ENCODE measurements around the gene SBNO2.
"Not testable (repeated sequence)": the region's sequence is repeated elsewhere in the genome, so short reads cannot be mapped to it uniquely, and the experiment has no call there.

Gene SBNO2

DNA sequence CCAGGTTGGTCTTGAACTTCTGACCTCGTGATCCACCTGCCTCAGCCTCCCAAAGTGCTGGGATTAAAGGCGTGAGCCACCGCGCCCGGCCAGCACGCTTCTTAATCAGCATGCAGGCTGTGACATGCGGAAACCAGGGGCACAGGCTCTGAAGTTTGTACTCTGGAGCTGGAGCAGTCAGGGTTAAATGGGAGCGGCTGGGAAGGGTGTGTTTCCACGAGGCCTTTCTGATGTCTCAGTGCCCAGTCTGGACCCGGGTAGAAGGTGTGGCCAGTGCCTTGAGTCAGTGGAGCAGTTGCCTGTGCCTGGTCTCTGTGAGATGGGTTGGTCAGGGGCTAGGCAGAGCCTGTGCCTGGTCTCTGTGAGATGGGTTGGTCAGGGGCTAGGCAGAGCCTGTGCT, 34.8 kb upstream of the SBNO2 start:
- DNase-seq = not testable (repeated sequence)

DNA sequence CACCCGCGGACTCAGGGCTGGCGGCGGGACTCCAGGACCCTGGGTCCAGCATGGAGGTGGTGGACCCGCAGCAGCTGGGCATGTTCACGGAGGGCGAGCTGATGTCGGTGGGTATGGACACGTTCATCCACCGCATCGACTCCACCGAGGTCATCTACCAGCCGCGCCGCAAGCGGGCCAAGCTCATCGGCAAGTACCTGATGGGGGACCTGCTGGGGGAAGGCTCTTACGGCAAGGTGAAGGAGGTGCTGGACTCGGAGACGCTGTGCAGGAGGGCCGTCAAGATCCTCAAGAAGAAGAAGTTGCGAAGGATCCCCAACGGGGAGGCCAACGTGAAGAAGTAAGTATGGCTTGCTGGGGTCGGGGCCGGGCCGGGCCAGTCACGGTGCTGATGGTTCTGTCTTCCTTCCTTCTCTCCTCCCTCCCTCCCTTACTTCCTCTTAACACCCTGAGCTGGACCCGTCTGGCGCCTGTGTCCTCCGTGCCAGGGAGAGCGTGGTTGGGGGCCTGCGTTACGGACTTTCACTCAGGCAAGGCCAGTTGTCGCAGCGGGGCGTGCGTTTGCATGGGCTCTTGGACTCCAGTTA, 32.9 kb upstream of the SBNO2 start:
- DNase-seq = no peak

GRCh38 chr19:1206150-1206863, 32.2 kb upstream of the SBNO2 start:
- DNase-seq = no peak

- peak; percentile 82 for DNase-seq
Measured at GRCh38 chr19:1205114-1206099, 31.3 kb upstream of the SBNO2 start, which contains the start of gene STK11. Gene STK11 (plus strand): TSS chr19:1205778. CDS start chr19:1206914, 1,136 bp downstream.

- DNase-seq = not testable (repeated sequence)
Measured at GRCh38 chr19:1200614-1201013, 26.5 kb upstream of the SBNO2 start.

DNA sequence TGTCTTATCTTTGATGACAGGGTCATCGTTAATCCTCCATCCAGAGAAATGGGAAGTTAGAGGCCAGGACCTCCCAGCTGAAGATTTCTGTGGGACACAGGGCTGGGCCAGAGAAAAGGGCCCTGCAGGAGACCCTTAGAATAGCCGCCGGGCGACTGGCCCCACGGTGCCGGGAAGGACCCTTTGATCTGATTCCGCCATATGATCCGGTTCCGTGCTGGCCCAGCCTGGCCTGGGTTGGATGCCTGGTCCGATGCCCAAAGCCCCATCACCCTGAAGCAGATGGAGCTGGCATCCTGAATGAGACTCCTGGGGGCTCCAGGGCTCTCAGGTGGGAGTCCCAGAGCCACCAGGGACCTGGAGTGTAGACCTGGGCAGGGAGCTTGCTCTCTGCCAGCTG, 25.5 kb upstream of the SBNO2 start:
- no peak for DNase-seq

- no peak for DNase-seq
Measured at GRCh38 chr19:1189419-1189818, 15.4 kb upstream of the SBNO2 start.

DNA sequence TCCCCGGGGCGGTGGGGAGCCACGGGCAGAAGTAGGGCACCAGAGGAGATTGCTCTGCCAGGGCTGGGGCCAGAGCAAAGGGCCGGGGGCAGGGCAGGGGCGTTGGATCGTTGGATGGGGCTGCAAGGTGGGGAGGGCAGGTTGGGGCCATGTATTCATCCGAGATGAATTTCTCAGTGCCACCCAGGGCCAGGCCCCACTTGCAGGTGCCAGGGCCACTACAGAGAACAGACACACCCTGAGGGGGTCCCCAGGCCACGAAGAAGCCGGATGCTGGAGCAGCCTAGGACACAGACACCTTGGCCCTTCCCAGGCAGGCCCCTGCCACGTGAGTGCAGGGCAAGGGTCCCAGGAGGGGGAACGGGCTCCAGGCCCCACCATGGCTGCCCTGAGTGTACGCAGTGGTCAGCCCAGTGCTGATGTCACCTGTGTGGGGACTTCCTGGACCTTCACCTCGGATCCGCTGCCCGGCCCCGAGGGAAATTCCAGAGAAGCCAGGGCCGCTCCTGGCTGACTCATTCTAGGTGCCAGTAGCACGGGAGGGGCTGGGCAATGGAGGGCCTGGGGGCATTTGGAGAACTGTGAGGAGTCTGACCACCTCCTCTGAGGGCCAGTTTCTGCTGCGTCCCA, 9.6 kb upstream of the SBNO2 start:
- no peak for DNase-seq

- no peak for DNase-seq
Measured at GRCh38 chr19:1182727-1183126, 8.7 kb upstream of the SBNO2 start.

- no peak for DNase-seq
Measured at GRCh38 chr19:1182068-1182467, 8.0 kb upstream of the SBNO2 start.

GRCh38 chr19:1181606-1182005, 7.5 kb upstream of the SBNO2 start:
- peak; percentile 21 for DNase-seq

DNA sequence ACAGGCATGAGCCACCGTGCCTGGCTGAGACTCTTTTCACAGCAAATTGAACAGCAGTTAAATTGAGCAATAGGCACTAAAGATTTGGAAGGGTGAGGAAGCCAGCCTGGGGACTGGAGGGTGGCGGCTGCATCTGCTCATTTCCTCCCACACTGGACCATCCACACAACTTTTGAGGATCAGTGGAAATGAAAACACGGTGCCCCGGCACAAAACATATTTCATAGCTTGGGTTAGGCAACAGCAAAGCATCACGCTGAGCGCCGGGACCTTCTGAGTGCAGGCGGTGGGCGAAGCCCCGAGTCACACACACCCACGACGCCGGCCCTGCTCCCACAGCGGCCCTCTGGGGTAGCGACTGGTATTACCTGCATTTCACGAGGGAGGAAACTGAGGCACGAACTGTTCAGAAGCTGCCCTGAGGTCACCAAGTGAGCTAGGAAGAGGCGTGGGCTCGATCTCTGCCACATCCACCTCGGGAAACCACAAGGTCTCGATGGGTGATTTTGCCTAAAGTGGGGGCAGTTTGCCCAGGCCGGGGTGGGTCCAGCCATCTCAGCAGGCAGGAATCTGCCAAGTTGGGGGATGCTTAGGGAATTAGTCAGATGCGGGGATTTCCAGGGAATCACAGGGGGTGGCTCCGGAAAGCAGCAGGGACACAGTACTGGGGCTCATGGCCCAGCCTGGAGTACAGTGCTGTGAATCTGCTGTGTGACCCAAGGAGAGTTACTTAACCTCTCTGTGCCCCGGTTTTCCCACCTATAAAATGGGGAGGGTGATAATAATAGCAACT, 3.5 kb upstream of the SBNO2 start:
- DNase-seq = no peak

GRCh38 chr19:1173159-1173844, 766 bp downstream of the SBNO2 start:
- no peak for DNase-seq

GRCh38 chr19:1172353-1173158, 1.5 kb downstream of the SBNO2 start:
- peak; percentile 6 for DNase-seq

DNA sequence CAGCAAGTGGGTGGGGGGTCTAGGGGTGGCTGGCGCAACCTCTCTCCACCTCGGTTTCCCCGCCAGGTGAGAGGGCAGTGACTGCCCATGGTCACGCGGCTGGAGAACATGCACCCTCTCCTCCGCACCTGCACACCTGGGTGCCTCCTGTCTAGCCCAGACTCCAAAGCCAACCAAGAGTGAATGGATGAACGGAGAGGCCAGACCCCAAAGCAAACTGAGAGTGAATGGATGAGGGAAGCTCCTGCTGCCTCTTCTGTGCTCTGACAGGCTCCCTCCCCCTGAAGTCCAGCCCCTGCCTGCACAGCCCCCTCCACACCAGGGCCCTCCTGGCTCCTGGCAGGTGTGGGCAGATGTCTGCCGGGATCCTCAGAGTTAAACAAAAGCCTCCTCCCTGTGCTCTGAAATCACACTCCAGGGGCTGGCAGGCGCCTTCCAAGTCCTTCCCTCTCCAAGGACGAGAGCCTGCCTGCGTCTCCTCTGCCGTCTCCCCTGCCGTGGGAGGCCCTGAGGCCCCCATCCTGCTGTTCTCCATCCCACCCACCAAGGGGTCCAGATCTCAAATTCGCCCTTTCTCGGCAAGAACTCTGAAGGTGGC, 2.2 kb downstream of the SBNO2 start:
- DNase-seq = peak; percentile 33

- peak; percentile 33 for DNase-seq
Measured at GRCh38 chr19:1170938-1171754, 2.9 kb downstream of the SBNO2 start.

DNA sequence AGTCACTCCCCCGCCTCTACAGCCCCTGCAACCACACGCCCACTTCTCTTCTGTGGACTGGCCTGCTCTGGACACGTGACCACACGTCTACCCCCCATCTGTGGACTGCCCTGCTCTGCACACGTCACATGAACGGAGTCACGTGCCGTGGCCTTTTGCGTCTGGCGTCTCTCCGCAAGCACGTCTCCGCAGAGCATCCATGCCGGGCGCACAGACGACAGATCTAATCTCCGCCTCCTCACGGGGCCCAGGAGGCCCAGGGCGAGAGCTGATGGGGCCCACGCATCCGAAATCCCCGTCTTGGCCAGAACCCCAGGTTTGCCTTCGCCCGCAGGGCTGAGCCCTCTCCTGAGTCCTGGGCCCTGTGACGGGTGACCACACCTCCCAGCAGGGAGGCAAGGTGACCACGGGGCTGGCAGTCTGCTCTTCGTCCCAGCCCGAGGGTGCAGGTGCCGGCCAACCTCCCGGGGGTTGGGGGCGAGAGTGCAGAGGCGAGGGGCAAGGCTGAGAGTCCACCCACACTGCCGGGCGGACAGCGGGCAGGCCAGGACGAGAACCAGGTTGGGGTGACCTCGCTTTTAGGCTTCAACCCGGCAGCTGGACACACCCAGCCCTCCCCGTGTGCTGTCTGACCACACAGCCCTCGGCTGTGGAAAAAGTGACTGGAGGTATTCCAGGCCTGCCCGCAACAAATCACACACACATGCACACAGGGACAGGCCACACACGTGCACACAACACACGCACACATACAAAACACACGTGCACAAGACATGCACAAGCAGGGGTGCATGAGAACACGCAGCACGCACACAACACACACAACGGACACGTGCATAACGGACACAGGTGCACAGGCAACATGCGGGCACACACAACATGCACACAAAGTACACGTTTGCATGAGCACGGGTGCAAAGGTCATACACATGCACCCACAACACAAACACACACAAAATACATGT, 3.9 kb downstream of the SBNO2 start:
- no peak for DNase-seq

DNA sequence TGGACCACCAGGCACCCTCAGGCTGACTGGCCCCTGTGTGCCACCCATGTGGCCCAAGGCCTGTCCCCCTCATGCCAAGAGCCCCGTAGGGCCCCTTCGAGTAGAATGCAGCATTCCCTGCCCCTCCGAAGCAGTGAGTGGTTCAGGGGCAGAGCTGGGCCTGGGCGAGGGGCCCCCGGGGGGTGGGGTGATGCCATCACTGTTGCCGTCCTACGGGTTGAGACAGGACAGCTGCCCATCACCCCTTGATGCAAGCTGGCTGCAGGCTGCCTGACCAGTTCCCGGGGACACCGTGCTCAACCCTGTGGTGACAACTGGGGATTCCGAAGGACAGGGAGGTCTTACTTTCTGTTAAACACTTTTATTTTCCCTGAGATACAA, 4.7 kb downstream of the SBNO2 start:
- DNase-seq = no peak

All from NCI-H526 treated with DMSO at 0.1 percent for 48 hours (cell line).